ENCODE data around the gene LARGE1.

LARGE1 gene

DNA sequence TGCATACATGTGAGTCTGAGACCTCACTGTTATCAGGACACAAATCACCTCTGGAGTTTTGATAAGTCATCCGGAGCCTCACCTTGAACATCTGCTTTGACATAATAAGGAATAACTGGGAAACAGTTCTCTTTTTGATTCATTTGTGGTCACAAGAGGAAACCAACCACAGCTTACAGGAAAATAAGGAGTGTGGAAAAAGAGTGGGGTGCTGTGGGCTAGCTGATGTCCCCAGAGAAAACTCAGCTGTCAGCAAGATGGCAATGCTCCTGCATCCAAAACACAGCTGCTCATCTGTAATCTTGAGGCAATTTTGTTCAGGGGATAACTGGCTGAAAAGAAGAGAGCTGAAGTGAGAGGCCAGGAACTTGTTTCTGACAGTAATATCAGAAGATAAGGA, 445.7 kb downstream of the LARGE1 start:
- no peak for DNase-seq (ENCODE audit: low read depth)
- in situ Hi-C loops (cut with HindIII; ENCODE audit: low sequenced_read_pairs) = no loop called here
- TF ChIP-seq, protein P1, sequence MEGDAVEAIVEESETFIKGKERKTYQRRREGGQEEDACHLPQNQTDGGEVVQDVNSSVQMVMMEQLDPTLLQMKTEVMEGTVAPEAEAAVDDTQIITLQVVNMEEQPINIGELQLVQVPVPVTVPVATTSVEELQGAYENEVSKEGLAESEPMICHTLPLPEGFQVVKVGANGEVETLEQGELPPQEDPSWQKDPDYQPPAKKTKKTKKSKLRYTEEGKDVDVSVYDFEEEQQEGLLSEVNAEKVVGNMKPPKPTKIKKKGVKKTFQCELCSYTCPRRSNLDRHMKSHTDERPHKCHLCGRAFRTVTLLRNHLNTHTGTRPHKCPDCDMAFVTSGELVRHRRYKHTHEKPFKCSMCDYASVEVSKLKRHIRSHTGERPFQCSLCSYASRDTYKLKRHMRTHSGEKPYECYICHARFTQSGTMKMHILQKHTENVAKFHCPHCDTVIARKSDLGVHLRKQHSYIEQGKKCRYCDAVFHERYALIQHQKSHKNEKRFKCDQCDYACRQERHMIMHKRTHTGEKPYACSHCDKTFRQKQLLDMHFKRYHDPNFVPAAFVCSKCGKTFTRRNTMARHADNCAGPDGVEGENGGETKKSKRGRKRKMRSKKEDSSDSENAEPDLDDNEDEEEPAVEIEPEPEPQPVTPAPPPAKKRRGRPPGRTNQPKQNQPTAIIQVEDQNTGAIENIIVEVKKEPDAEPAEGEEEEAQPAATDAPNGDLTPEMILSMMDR (IDR thresholded peaks at IDR 0.05; ENCODE audit: low read depth, low read length, missing control alignments) = no peak
- H3K4me3 ChIP-seq (ENCODE audit: low read depth, low read length) = no peak overlapping the region

- no peak overlapping the region for H3K4me3 ChIP-seq (ENCODE audit: low read depth, low read length)
- DNase-seq (ENCODE audit: low read depth) = no peak
- TF ChIP-seq, protein P1 (IDR thresholded peaks at IDR 0.05; ENCODE audit: low read depth, low read length, missing control alignments) = no peak
- in situ Hi-C loops (cut with HindIII; ENCODE audit: low sequenced_read_pairs) = no loop called here
These were observed 447.6 kb downstream of the LARGE1 start for GRCh38 chr22:33472462-33473344.

DNA sequence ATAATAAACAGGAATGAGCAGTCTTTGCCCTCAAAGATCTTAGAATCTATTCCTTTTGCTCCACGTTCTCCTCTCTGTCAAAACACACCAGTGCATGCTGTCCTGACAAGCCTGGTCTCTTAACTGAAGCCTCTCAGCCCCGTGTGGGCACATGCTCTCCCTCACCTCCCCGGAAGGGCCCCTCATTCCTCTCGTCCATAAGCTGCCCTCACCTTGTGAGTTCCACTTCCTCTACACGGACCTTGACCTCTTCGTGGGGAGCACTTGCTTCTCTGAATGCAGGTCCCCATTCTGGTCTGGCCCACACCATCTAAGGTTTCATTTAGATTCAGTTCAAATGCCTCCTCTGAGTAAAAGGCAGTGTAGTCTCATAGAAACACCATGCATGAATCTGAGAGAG, 449.8 kb downstream of the LARGE1 start:
- H3K4me3 ChIP-seq (ENCODE audit: low read depth, low read length) = no peak overlapping the region
- in situ Hi-C loops (cut with HindIII; ENCODE audit: low sequenced_read_pairs) = no loop called here
- no peak for DNase-seq (ENCODE audit: low read depth)
- TF ChIP-seq, protein P1 (IDR thresholded peaks at IDR 0.05; ENCODE audit: low read depth, low read length, missing control alignments) = no peak

- TF ChIP-seq, protein P1 (IDR thresholded peaks at IDR 0.05; ENCODE audit: low read depth, low read length, missing control alignments) = no peak
- in situ Hi-C loops (cut with HindIII; ENCODE audit: low sequenced_read_pairs) = no loop called here
- H3K4me3 ChIP-seq (ENCODE audit: low read depth, low read length) = no peak overlapping the region
- no peak for DNase-seq (ENCODE audit: low read depth)
These were observed 452.6 kb downstream of the LARGE1 start for GRCh38 chr22:33467620-33468095.

- TF ChIP-seq, protein P1 (IDR thresholded peaks at IDR 0.05; ENCODE audit: low read depth, low read length, missing control alignments) = no peak
These were observed 453.2 kb downstream of the LARGE1 start for GRCh38 chr22:33467080-33467479.

GRCh38 chr22:33465554-33465953, 454.7 kb downstream of the LARGE1 start:
- no peak overlapping the region for H3K4me3 ChIP-seq (ENCODE audit: low read depth, low read length)
- in situ Hi-C loops (cut with HindIII; ENCODE audit: low sequenced_read_pairs) = no loop called here
- no peak for DNase-seq (ENCODE audit: low read depth)
- TF ChIP-seq, protein P1 (IDR thresholded peaks at IDR 0.05; ENCODE audit: low read depth, low read length, missing control alignments) = no peak

More at GRCh38 chr22:33467080-33467479, 453.2 kb downstream of the LARGE1 start:
- in situ Hi-C loops (cut with HindIII; ENCODE audit: low sequenced_read_pairs) = no loop called here
- DNase-seq (ENCODE audit: low read depth) = no peak
- H3K4me3 ChIP-seq (ENCODE audit: low read depth, low read length) = no peak overlapping the region

Data from astrocyte of the cerebellum (primary cell).